PC-9 (cell line): ENCODE results near the gene RBM14. TPM values are rescaled to one million over a fixed set of nuclear protein-coding genes. Genes with fewer than 3 reads are reported as not detected.

ENCODE experiments used
- BruUV-seq: library from RNA; stranded (reverse); fragments of 400-500 nt; replicated peaks from 2 replicates; lab custom pipeline; 2021; lab: Mats Ljungman, UMichigan
- CTCF ChIA-PET: fragments of 300-600 bp; sonication (Branson Sonifier 250); formaldehyde crosslinking; loops from one replicate; lab custom pipeline; 2022; ENCODE audit warnings: antibody characterized with exemption; lab: Charles Lee
- POLR2A ChIA-PET: fragments of 300-600 bp; sonication (Branson Sonifier 250); formaldehyde crosslinking; loops from one replicate; lab custom pipeline; 2022; ENCODE audit warnings: antibody characterized with exemption; ENCODE audit not compliant: unreplicated experiment; lab: Charles Lee
- DNase-seq, 2 experiments: peaks; one replicate each; pipeline versions ENCODE4 v3.0.0 to v3.0.0-alpha.2; 2015 to 2022; ENCODE audit warnings: mixed read lengths in 1 of 2
- H2AFZ ChIP-seq: fragments of 200-600 bp; sonication (generic); 2 replicates; pipeline ENCODE4 v1.8.1; 2017; ENCODE audit warnings: antibody characterized with exemption
- H3F3A ChIP-seq: fragments of 200-600 bp; sonication (generic); 2 replicates; pipeline ENCODE4 v1.8.1; 2017; ENCODE audit warnings: antibody characterized with exemption, mild to moderate bottlenecking, low read depth; ENCODE audit not compliant: insufficient read depth
- H3K27ac ChIP-seq: fragments of 200-600 bp; sonication (generic); 2 replicates; pipeline ENCODE4 v1.6.1; 2016; ENCODE audit warnings: mixed run types
- H3K27me3 ChIP-seq: fragments of 200-600 bp; sonication (generic); 2 replicates; pipeline ENCODE4 v1.6.1; 2016; ENCODE audit warnings: low read depth, mixed run types; ENCODE audit not compliant: insufficient read depth
- H3K36me3 ChIP-seq: fragments of 200-600 bp; sonication (generic); 2 replicates; pipeline ENCODE4 v1.6.1; 2016; ENCODE audit warnings: low read depth, mixed run types
- H3K4me1 ChIP-seq: fragments of 200-600 bp; sonication (generic); replicated peaks from 2 replicates; pipeline ENCODE4 v1.6.1; 2016; ENCODE audit warnings: mixed run types; ENCODE audit not compliant: insufficient read depth
- H3K4me2 ChIP-seq: fragments of 200-600 bp; sonication (generic); 2 replicates; pipeline ENCODE4 v1.6.1; 2017; ENCODE audit warnings: mixed run types
- H3K4me3 ChIP-seq: fragments of 200-600 bp; sonication (generic); 2 replicates; pipeline ENCODE4 v1.6.1; 2016; ENCODE audit warnings: mixed run types
- H3K79me2 ChIP-seq: fragments of 200-600 bp; sonication (generic); 2 replicates; pipeline ENCODE4 v1.6.1; 2017; ENCODE audit warnings: low read depth, mixed run types
- H3K9me2 ChIP-seq: fragments of 200-600 bp; sonication (generic); 2 replicates; pipeline ENCODE4 v1.8.1; 2017; ENCODE audit warnings: mild to moderate bottlenecking; ENCODE audit not compliant: insufficient read depth
- H3K9me3 ChIP-seq: fragments of 200-600 bp; sonication (generic); 2 replicates; pipeline ENCODE4 v1.8.1; 2016; ENCODE audit warnings: low read depth; ENCODE audit not compliant: insufficient read depth
- H4K20me1 ChIP-seq: fragments of 200-600 bp; sonication (generic); 2 replicates; pipeline ENCODE4 v1.8.1; 2017; ENCODE audit not compliant: insufficient read depth
- EZH2 ChIP-seq: fragments of 200-600 bp; sonication (generic); IDR thresholded peaks from 2 replicates; pipeline ENCODE4 v1.8.0; 2017; ENCODE audit warnings: antibody characterized with exemption, low read depth
- intact Hi-C: fragments of 100-400 bp; cut with micrococcal nuclease; formaldehyde crosslinking; loops from one replicate; pipeline ENCODE4 v1.10.0; 2022; ENCODE audit not compliant: unreplicated experiment
- total RNA-seq: library from RNA; stranded (reverse); gene quantifications from 2 replicates; pipeline ENCODE4 v1.2.3, GENCODE V29; 2021
- TF ChIP-seq, protein P1 (sequence below): fragments of 200-600 bp; sonication (generic); conservative IDR thresholded peaks from 2 replicates; pipeline ENCODE4 v1.6.1; 2017; ENCODE audit warnings: mixed run types, antibody characterized with exemption, mild to moderate bottlenecking, moderate library complexity

Gene RBM14
- total RNA-seq, 1 experiment from 2014 or later, result 108 TPM

DNA sequence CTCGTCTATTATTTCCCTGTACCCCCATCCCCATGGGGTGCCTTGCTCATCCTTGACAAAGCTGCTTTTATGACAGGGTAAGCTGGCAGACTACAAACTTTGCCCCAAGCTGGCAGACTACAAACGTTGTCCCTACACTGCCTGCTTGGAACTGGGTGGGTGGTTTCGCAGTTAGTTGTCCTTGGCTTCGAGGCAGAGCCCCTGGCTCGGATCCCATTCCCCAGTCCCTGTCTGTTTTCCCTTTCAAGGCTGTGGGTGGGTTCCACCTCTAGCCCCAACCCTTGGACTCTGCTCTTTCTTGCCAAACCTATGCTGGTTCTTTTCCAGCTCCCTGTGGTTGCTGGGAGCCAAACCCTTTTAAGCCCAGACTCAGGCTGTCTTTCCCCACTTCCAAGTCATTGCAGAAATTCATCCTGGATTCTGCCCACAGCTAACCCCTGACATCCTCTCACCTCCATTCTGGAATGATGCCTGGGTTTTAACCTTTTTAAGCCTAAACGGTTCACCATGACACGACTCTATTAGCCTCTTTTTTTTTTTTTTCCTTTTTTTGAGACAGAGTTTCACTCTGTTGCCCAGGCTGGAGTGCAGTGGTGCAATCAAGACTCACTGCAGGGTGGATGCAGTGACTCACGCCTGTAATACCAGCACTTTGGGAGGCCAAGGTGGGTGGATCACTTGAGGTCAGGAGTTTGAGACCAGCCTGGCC is 9.2 kb upstream of the RBM14 start:
- no peaks in the 10 kb centered on the region for H3K79me2 ChIP-seq
- no TSS peak for BruUV-seq
- no peak overlapping the region for H2AFZ ChIP-seq
- H3K4me2 ChIP-seq, result no peak overlapping the region
- H3K9me3 ChIP-seq, result no peaks in the 10 kb centered on the region
- TF ChIP-seq, protein P1, sequence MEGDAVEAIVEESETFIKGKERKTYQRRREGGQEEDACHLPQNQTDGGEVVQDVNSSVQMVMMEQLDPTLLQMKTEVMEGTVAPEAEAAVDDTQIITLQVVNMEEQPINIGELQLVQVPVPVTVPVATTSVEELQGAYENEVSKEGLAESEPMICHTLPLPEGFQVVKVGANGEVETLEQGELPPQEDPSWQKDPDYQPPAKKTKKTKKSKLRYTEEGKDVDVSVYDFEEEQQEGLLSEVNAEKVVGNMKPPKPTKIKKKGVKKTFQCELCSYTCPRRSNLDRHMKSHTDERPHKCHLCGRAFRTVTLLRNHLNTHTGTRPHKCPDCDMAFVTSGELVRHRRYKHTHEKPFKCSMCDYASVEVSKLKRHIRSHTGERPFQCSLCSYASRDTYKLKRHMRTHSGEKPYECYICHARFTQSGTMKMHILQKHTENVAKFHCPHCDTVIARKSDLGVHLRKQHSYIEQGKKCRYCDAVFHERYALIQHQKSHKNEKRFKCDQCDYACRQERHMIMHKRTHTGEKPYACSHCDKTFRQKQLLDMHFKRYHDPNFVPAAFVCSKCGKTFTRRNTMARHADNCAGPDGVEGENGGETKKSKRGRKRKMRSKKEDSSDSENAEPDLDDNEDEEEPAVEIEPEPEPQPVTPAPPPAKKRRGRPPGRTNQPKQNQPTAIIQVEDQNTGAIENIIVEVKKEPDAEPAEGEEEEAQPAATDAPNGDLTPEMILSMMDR, result no peak
- TF ChIP-seq EZH2, result no peak
- no peaks in the 10 kb centered on the region for H3K36me3 ChIP-seq
- H4K20me1 ChIP-seq, result no peaks in the 10 kb centered on the region
- H3K4me1 ChIP-seq, result peaks cover 2% of the 10 kb centered on the region
- intact Hi-C loops, result no loop called here
- no peaks in the 10 kb centered on the region for H3K27me3 ChIP-seq
- POLR2A ChIA-PET, result interaction anchor here (0.6 to 0.7 kb wide), 3 partner anchors 9 to 471 kb away, joined by 3 to 23 read pairs (median 3); partner anchors contain the start of gene RBM14
- H3K27ac ChIP-seq, result no peak overlapping the region
- H3K4me3 ChIP-seq, result no peak overlapping the region
- no peaks in the 10 kb centered on the region for H3K9me2 ChIP-seq
- CTCF ChIA-PET, result interaction anchor here (0.5 kb wide), 1 partner anchor 97 kb away, joined by 3 read pairs; the partner anchor contains the start of gene BBS1
- H3F3A ChIP-seq, result peaks cover under 1% of the 10 kb centered on the region; the same call in 1 of the 2 replicates
- no peak for DNase-seq

DNA sequence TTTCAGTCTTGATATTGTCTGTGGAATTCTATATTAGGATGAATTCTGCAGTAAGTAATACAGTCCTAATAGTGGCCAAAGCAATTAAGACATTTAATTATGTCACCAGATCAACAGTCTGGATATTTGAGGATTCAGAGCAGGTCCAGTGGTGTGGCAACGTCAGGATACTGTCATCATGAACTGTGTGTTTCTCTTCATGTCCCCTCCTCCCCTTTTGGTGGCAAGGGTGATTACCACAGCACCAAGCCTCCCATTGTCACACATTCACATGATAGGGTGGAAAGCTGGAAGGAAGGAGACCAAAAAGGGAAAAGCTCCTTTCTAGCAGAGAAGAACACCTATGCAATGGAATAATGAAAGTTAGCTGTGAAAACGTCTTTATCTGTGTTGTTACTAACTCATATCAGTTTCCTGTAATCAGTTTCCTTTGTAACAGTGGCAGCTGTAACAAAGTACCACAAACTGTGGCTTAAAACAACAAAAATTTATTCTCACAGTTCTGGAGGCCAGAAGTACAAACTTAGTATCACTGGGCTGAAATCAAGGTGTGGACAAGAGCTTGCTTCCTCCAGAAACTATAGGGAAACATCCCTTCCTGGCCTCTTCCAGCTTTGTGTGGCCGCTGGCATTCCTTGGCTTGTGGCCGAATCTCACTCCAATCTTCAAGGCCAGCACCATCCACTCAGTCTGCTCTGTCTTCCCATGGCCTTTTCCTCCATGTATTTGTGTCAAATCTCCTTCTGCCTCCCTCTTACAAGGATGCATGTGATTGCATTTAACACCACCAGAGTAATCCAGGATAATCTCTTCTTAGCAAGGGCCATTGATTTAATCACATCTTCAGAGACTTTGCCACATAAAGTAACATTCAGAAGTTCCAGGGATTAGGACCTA is 6.5 kb upstream of the RBM14 start:
- no peak overlapping the region for H3K27ac ChIP-seq
- no peaks in the 10 kb centered on the region for H3K36me3 ChIP-seq
- no peaks in the 10 kb centered on the region for H3K9me3 ChIP-seq
- no peak overlapping the region for H3K4me2 ChIP-seq
- POLR2A ChIA-PET, result no interaction called here
- H3K9me2 ChIP-seq, result no peaks in the 10 kb centered on the region
- peaks cover 11% of the 10 kb centered on the region for H3K4me1 ChIP-seq
- peaks cover 3% of the 10 kb centered on the region for H3K79me2 ChIP-seq
- no TSS peak for BruUV-seq
- intact Hi-C loops, result no loop called here
- CTCF ChIA-PET, result no interaction called here
- peaks cover 11% of the 10 kb centered on the region; the same call in 1 of the 2 replicates for H3F3A ChIP-seq
- DNase-seq, result no peak
- H2AFZ ChIP-seq, result no peak overlapping the region
- no peaks in the 10 kb centered on the region for H4K20me1 ChIP-seq
- TF ChIP-seq EZH2, result no peak
- TF ChIP-seq, protein P1, result no peak
- no peak overlapping the region for H3K4me3 ChIP-seq
- H3K27me3 ChIP-seq, result no peaks in the 10 kb centered on the region

DNA sequence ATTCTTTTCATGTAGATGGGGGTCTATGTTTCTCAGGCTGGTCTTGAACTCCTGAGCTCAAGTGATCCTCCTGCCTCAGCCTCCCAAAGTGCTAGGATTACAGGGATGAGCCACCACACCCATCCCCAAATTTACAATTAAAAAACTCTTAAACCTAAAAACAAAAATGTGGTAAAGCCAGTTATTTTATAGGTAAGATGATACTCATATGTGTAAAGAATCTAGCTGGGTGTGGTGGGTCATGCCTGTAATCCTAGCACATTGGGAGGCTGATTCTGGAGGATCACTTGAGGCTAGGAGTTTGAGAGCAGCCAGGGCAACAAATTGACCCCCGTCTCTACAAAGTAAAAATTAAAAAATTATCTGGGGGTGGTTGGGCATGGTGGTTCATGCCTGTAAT is 4.0 kb upstream of the RBM14 start:
- H3K4me3 ChIP-seq, result no peak overlapping the region
- ChIA-PET POLR2A (no interaction called here), CTCF (no interaction called here)
- H2AFZ ChIP-seq, result no peak overlapping the region
- peaks cover 5% of the 10 kb centered on the region for H4K20me1 ChIP-seq
- no peaks in the 10 kb centered on the region for H3K9me2 ChIP-seq
- H3F3A ChIP-seq, result peaks cover 20% of the 10 kb centered on the region; the same call in 1 of the 2 replicates
- no TSS peak for BruUV-seq
- intact Hi-C loops, result no loop called here
- TF ChIP-seq, protein P1, result no peak
- TF ChIP-seq EZH2, result no peak
- no peak overlapping the region for H3K27ac ChIP-seq
- H3K79me2 ChIP-seq, result peaks cover 22% of the 10 kb centered on the region
- peak in 1 of 2 experiments; percentile 51 for DNase-seq
- no peaks in the 10 kb centered on the region for H3K27me3 ChIP-seq
- no peaks in the 10 kb centered on the region for H3K9me3 ChIP-seq
- no peak overlapping the region for H3K4me2 ChIP-seq
- H3K4me1 ChIP-seq, result peaks cover 18% of the 10 kb centered on the region
- H3K36me3 ChIP-seq, result no peaks in the 10 kb centered on the region; the same call in 1 of the 2 replicates
